Esophagus squamous epithelium (tissue), 4 donors: ENCODE data around the gene EHBP1.

Experiments
- CTCF ChIP-seq, 6 experiments: fragments of 450-650 bp in 4 of 6; fragments of 200-600 bp in 2 of 6; sonication (generic) in 2 of 6; IDR thresholded peaks; one replicate each; pipeline ENCODE4 v1.5.1; 2016 to 2019; ENCODE audit warnings: antibody characterized with exemption in 6 of 6, mild to moderate bottlenecking in 4 of 6, moderate library complexity in 4 of 6
- POLR2A ChIP-seq, 4 donors: fragments of 450-650 bp; IDR thresholded peaks; one replicate each; pipeline ENCODE4 v1.6.1; 2017; ENCODE audit warnings: antibody characterized with exemption in 4 of 4, mild to moderate bottlenecking in 4 of 4, moderate library complexity in 3 of 4

GRCh38 chr2:62972601-62973000 lies 267.1 kb downstream of the EHBP1 start:
- no peak for TF ChIP-seq CTCF (IDR thresholded peaks at IDR 0.05)
- TF ChIP-seq POLR2A (IDR thresholded peaks at IDR 0.05), result no peak
